Activated CD8-positive, alpha-beta T cell treated with anti-CD3 and anti-CD28 coated beads, Interleukin-2, amount 10 ng/mL, durations not matched to agents 7 days and 5 days (primary cell): Measurements from ENCODE around the gene VPS4B. TPM values are rescaled to one million over a fixed set of nuclear protein-coding genes. Genes with fewer than 3 reads are reported as not detected.
"Not testable (repeated sequence)": the region's sequence is repeated elsewhere in the genome, so short reads cannot be mapped to it uniquely, and the experiment has no call there.

Experiments used
- ATAC-seq: fragments of 150-1000 bp; cut with Tn5 transposase; one replicate; pipeline ENCODE4 v1.10.0; 2021; ENCODE audit warnings: moderate library complexity
- CTCF ChIA-PET: fragments of 350-600 bp; sonication (Branson Sonifier 250); formaldehyde crosslinking; loops from one replicate; lab custom pipeline; 2021; ENCODE audit warnings: antibody characterized with exemption; lab: Charles Lee
- POLR2A ChIA-PET: fragments of 350-600 bp; sonication (Branson Sonifier 250); formaldehyde crosslinking; loops from one replicate; lab custom pipeline; 2021; ENCODE audit warnings: antibody characterized with exemption; lab: Charles Lee
- DNase-seq: peaks from one replicate; pipeline ENCODE4 v3.0.0-alpha.2; 2020
- H3K27ac Mint-ChIP-seq: one replicate; pipeline ENCODE4 v1.8.0; 2021; ENCODE audit warnings: mild to moderate bottlenecking, mixed read lengths
- H3K27me3 Mint-ChIP-seq: one replicate; pipeline ENCODE4 v1.8.0; 2021; ENCODE audit warnings: low read depth, mixed read lengths
- H3K36me3 Mint-ChIP-seq: one replicate; pipeline ENCODE4 v1.8.0; 2021; ENCODE audit warnings: low read depth, mixed read lengths
- H3K4me1 Mint-ChIP-seq: one replicate; pipeline ENCODE4 v1.8.0; 2021; ENCODE audit warnings: low read depth, mixed read lengths
- H3K4me3 Mint-ChIP-seq: one replicate; pipeline ENCODE4 v1.8.0; 2021; ENCODE audit warnings: mild to moderate bottlenecking, mixed read lengths
- H3K9me3 Mint-ChIP-seq: one replicate; pipeline ENCODE4 v1.8.0; 2022; ENCODE audit warnings: mixed read lengths; ENCODE audit not compliant: insufficient read depth
- total RNA-seq, 2 experiments: library from RNA; stranded (reverse); gene quantifications; one replicate each; pipeline ENCODE4 v1.2.3, GENCODE V29; 2021

The VPS4B gene
- 10 to 100 TPM; 62.8 to 67.2 TPM for total RNA-seq

GRCh38 chr18:63422087-63422863 lies at the start of gene VPS4B:
Gene VPS4B (minus strand): TSS chr18:63422476. CDS start chr18:63422259, 217 bp downstream.
- Mint-ChIP-seq H3K27ac (peak within 1 kb of the TSS; percentile 98), H3K4me1 (peaks cover 23% of the 10 kb centered on the region), H3K36me3 (peaks cover 22% of the 10 kb centered on the region), H3K4me3 (peak within 1 kb of the TSS; percentile 98), H3K9me3 (no peaks in the 10 kb centered on the region), H3K27me3 (peaks cover 4% of the 10 kb centered on the region)
- ChIA-PET CTCF (interaction anchor here (0.8 to 1.5 kb wide), 3 partner anchors 15 to 83 kb away, joined by 3 to 5 read pairs (median 4); no protein-coding TSS in a partner anchor), POLR2A (interaction anchor here (0.6 to 2.0 kb wide), 12 partner anchors 10 to 916 kb away, joined by 3 to 26 read pairs (median 5); partner anchors contain the start of gene KDSR)
- peak; percentile 95 for ATAC-seq
- peak; percentile 100 for DNase-seq

GRCh38 chr18:63470751-63471150 lies 48.5 kb upstream of the VPS4B start:
- Mint-ChIP-seq H3K27me3 (peaks cover 23% of the 10 kb centered on the region), H3K36me3 (no peaks in the 10 kb centered on the region), H3K4me1 (no peaks in the 10 kb centered on the region), H3K4me3 (no peak overlapping the region), H3K27ac (no peak overlapping the region), H3K9me3 (no peaks in the 10 kb centered on the region)
- POLR2A ChIA-PET = no interaction called here
- DNase-seq (no peak), ATAC-seq (no peak)
- CTCF ChIA-PET = interaction anchor here (0.7 kb wide), 1 partner anchor 40 kb away, joined by 5 read pairs; no protein-coding TSS in a partner anchor

- Mint-ChIP-seq H3K4me1 (no peaks in the 10 kb centered on the region), H3K27ac (no peak overlapping the region)
- POLR2A ChIA-PET = no interaction called here
Measured at GRCh38 chr18:63468575-63468974, 46.3 kb upstream of the VPS4B start.

GRCh38 chr18:63467699-63468098 lies 45.4 kb upstream of the VPS4B start:
- H3K36me3 Mint-ChIP-seq = no peaks in the 10 kb centered on the region
- H3K9me3 Mint-ChIP-seq = no peaks in the 10 kb centered on the region
- POLR2A ChIA-PET = no interaction called here

More at GRCh38 chr18:63468575-63468974, 46.3 kb upstream of the VPS4B start:
- DNase-seq (no peak), ATAC-seq (no peak)
- CTCF ChIA-PET = no interaction called here
- no peaks in the 10 kb centered on the region for H3K9me3 Mint-ChIP-seq
- H3K36me3 Mint-ChIP-seq = no peaks in the 10 kb centered on the region
- no peak overlapping the region for H3K4me3 Mint-ChIP-seq
- H3K27me3 Mint-ChIP-seq = peaks cover 26% of the 10 kb centered on the region

GRCh38 chr18:63465059-63465458 lies 42.8 kb upstream of the VPS4B start:
- DNase-seq = no peak
- ChIA-PET POLR2A (no interaction called here), CTCF (interaction anchor here (1.4 kb wide), 1 partner anchor 45 kb away, joined by 4 read pairs; no protein-coding TSS in a partner anchor)
- H3K36me3 Mint-ChIP-seq = no peaks in the 10 kb centered on the region
- H3K27ac Mint-ChIP-seq = no peak overlapping the region
- ATAC-seq = no peak
- no peaks in the 10 kb centered on the region for H3K4me1 Mint-ChIP-seq
- H3K4me3 Mint-ChIP-seq = no peak overlapping the region
- peaks cover 39% of the 10 kb centered on the region for H3K27me3 Mint-ChIP-seq
- no peaks in the 10 kb centered on the region for H3K9me3 Mint-ChIP-seq

More at GRCh38 chr18:63467699-63468098, 45.4 kb upstream of the VPS4B start:
- no peaks in the 10 kb centered on the region for H3K4me1 Mint-ChIP-seq
- peaks cover 27% of the 10 kb centered on the region for H3K27me3 Mint-ChIP-seq
- H3K27ac Mint-ChIP-seq = no peak overlapping the region
- CTCF ChIA-PET = no interaction called here
- DNase-seq (no peak), ATAC-seq (no peak)
- no peak overlapping the region for H3K4me3 Mint-ChIP-seq

- Mint-ChIP-seq H3K36me3 (no peaks in the 10 kb centered on the region), H3K9me3 (no peaks in the 10 kb centered on the region), H3K27me3 (peaks cover 39% of the 10 kb centered on the region), H3K27ac (no peak overlapping the region), H3K4me3 (no peak overlapping the region), H3K4me1 (no peaks in the 10 kb centered on the region)
- ATAC-seq (no peak), DNase-seq (no peak)
- CTCF ChIA-PET = interaction anchor here (0.6 to 1.4 kb wide), 2 partner anchors 46 to 416 kb away, joined by 3 to 4 read pairs; no protein-coding TSS in a partner anchor
- POLR2A ChIA-PET = no interaction called here
Measured at GRCh38 chr18:63464434-63464833, 42.2 kb upstream of the VPS4B start.

GRCh38 chr18:63460414-63460813 lies 38.1 kb upstream of the VPS4B start:
- CTCF ChIA-PET = interaction anchor here (1.7 kb wide), 1 partner anchor 21 kb away, joined by 5 read pairs; no protein-coding TSS in a partner anchor
- POLR2A ChIA-PET = no interaction called here
- no peaks in the 10 kb centered on the region for H3K36me3 Mint-ChIP-seq
- H3K9me3 Mint-ChIP-seq = no peaks in the 10 kb centered on the region
- DNase-seq = no peak
- peaks cover 25% of the 10 kb centered on the region for H3K27me3 Mint-ChIP-seq
- no peak overlapping the region for H3K4me3 Mint-ChIP-seq
- H3K27ac Mint-ChIP-seq = no peak overlapping the region
- ATAC-seq = no peak
- H3K4me1 Mint-ChIP-seq = no peaks in the 10 kb centered on the region

- DNase-seq (no peak), ATAC-seq (no peak)
- no peaks in the 10 kb centered on the region for H3K36me3 Mint-ChIP-seq
- no peak overlapping the region for H3K4me3 Mint-ChIP-seq
- H3K27me3 Mint-ChIP-seq = peaks cover 14% of the 10 kb centered on the region
- H3K4me1 Mint-ChIP-seq = no peaks in the 10 kb centered on the region
- no peak overlapping the region for H3K27ac Mint-ChIP-seq
- CTCF ChIA-PET = no interaction called here
- POLR2A ChIA-PET = no interaction called here
- H3K9me3 Mint-ChIP-seq = no peaks in the 10 kb centered on the region
Measured at GRCh38 chr18:63457977-63458376, 35.7 kb upstream of the VPS4B start.

- H3K4me3 Mint-ChIP-seq = no peak overlapping the region
- no peaks in the 10 kb centered on the region for H3K4me1 Mint-ChIP-seq
- H3K9me3 Mint-ChIP-seq = no peaks in the 10 kb centered on the region
- H3K36me3 Mint-ChIP-seq = no peaks in the 10 kb centered on the region
- H3K27ac Mint-ChIP-seq = no peak overlapping the region
- ATAC-seq = no peak
- no peak for DNase-seq
- ChIA-PET CTCF (interaction anchor here (1.3 to 1.6 kb wide), 3 partner anchors 10 to 64 kb away, joined by 3 to 5 read pairs (median 5); no protein-coding TSS in a partner anchor), POLR2A (interaction anchor here (0.9 kb wide), 1 partner anchor 33 kb away, joined by 3 read pairs; no protein-coding TSS in a partner anchor)
- peaks cover 2% of the 10 kb centered on the region for H3K27me3 Mint-ChIP-seq
Measured at GRCh38 chr18:63454497-63454896, 32.2 kb upstream of the VPS4B start.

GRCh38 chr18:63452751-63453150 lies 30.5 kb upstream of the VPS4B start:
- CTCF ChIA-PET, DNase-seq, H3K9me3 Mint-ChIP-seq, ATAC-seq, H3K4me3 Mint-ChIP-seq, H3K4me1 Mint-ChIP-seq, H3K27ac Mint-ChIP-seq, H3K36me3 Mint-ChIP-seq, H3K27me3 Mint-ChIP-seq: not testable (repeated sequence)
- POLR2A ChIA-PET = interaction anchor here (0.6 kb wide), 1 partner anchor 712 kb away, joined by 3 read pairs; no protein-coding TSS in a partner anchor

- ATAC-seq (no peak), DNase-seq (no peak)
- no peaks in the 10 kb centered on the region for H3K36me3 Mint-ChIP-seq
- no peaks in the 10 kb centered on the region for H3K4me1 Mint-ChIP-seq
- H3K4me3 Mint-ChIP-seq = no peak overlapping the region
- H3K27ac Mint-ChIP-seq = no peak overlapping the region
- POLR2A ChIA-PET = interaction anchor here (0.6 kb wide), 1 partner anchor 712 kb away, joined by 3 read pairs; no protein-coding TSS in a partner anchor
- CTCF ChIA-PET = no interaction called here
- no peaks in the 10 kb centered on the region for H3K9me3 Mint-ChIP-seq
- no peaks in the 10 kb centered on the region for H3K27me3 Mint-ChIP-seq
Measured at GRCh38 chr18:63451799-63452660, 29.8 kb upstream of the VPS4B start.
